ENCODE measurements around the gene NEK6.

DNA sequence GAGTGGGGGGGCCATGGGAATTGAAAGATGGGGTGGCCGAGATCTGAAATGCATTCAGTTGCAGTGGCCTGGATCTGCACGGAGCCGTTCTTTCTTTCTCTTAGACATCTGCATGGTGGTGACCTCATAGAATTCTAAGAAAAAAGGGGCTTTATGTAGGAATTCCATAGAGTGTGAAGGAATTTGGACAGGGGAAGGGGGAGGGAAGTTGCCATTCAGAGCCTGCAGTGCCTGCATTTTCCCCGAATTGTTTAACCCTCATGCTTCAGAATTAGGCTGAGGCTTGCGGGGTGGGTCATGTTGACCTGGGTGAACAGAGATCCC, 4.9 kb downstream of the NEK6 start:
- TF ChIP-seq CTCF (conservative IDR thresholded peaks at IDR 0.05; ENCODE audit: low read length) (no peak), EZH2phosphoT487 (IDR thresholded peaks at IDR 0.05; ENCODE audit: borderline replicate concordance, low read depth, low read length) (no peak)
